ENCODE measurements around the gene TAF7. TPM values are rescaled to one million over a fixed set of nuclear protein-coding genes. Genes with fewer than 3 reads are reported as not detected.

The TAF7 gene
- total RNA-seq, 1 experiment from 2014 or later, result 81.3 TPM

GRCh38 chr5:141362719-141363118 lies 42.1 kb upstream of the TAF7 start:
- ChIA-PET CTCF (interaction anchor here (0.6 to 1.2 kb wide), 3 partner anchors 147 to 546 kb away, joined by 3 to 4 read pairs (median 3); no protein-coding TSS in a partner anchor), POLR2A (no interaction called here)
- H3K4me1 Mint-ChIP-seq (ENCODE audit: insufficient read depth, unreplicated experiment), result no peaks in the 10 kb centered on the region
- peaks cover 41% of the 10 kb centered on the region for H3K9me3 Mint-ChIP-seq (ENCODE audit: unreplicated experiment)
- intact Hi-C loops (cut with micrococcal nuclease), result no loop called here
- BruUV-seq (replicated peaks), result no TSS peak
- no peak overlapping the region for H3K27ac Mint-ChIP-seq (ENCODE audit: low read depth, unreplicated experiment)
- no peak for TF ChIP-seq CTCF (IDR thresholded peaks at IDR 0.05; ENCODE audit: unreplicated experiment)
- no peak overlapping the region for H3K4me3 Mint-ChIP-seq (ENCODE audit: unreplicated experiment)
- no peaks in the 10 kb centered on the region for H3K27me3 Mint-ChIP-seq (ENCODE audit: insufficient read depth, unreplicated experiment)
- H3K36me3 Mint-ChIP-seq (ENCODE audit: insufficient read depth, unreplicated experiment), result peaks cover 5% of the 10 kb centered on the region
- no peak for DNase-seq (ENCODE audit: unreplicated experiment)

GRCh38 chr5:141360685-141361084 lies 40.1 kb upstream of the TAF7 start:
- Mint-ChIP-seq H3K4me1 (ENCODE audit: insufficient read depth, unreplicated experiment) (no peaks in the 10 kb centered on the region), H3K4me3 (ENCODE audit: unreplicated experiment) (no peak overlapping the region), H3K27me3 (ENCODE audit: insufficient read depth, unreplicated experiment) (no peaks in the 10 kb centered on the region), H3K36me3 (ENCODE audit: insufficient read depth, unreplicated experiment) (peaks cover 5% of the 10 kb centered on the region), H3K27ac (ENCODE audit: low read depth, unreplicated experiment) (no peak overlapping the region), H3K9me3 (ENCODE audit: unreplicated experiment) (peaks cover 53% of the 10 kb centered on the region)
- ChIA-PET CTCF (interaction anchor here (0.6 to 1.1 kb wide), 4 partner anchors 20 to 433 kb away, joined by 3 to 5 read pairs (median 4); no protein-coding TSS in a partner anchor), POLR2A (no interaction called here)
- BruUV-seq (replicated peaks), result no TSS peak
- intact Hi-C loops (cut with micrococcal nuclease), result no loop called here
- DNase-seq (ENCODE audit: unreplicated experiment), result no peak
- no peak for TF ChIP-seq CTCF (IDR thresholded peaks at IDR 0.05; ENCODE audit: unreplicated experiment)

GRCh38 chr5:141359790-141360426 lies 39.3 kb upstream of the TAF7 start, which contains the start of gene PCDHGB2:
PCDHGB2 (plus strand) TSS chr5:141359994; CDS start chr5:141360136, 142 bp downstream.
- no TSS peak for BruUV-seq (replicated peaks)
- H3K4me3 Mint-ChIP-seq (ENCODE audit: unreplicated experiment), result peak within 1 kb of the TSS; percentile 7

DNA sequence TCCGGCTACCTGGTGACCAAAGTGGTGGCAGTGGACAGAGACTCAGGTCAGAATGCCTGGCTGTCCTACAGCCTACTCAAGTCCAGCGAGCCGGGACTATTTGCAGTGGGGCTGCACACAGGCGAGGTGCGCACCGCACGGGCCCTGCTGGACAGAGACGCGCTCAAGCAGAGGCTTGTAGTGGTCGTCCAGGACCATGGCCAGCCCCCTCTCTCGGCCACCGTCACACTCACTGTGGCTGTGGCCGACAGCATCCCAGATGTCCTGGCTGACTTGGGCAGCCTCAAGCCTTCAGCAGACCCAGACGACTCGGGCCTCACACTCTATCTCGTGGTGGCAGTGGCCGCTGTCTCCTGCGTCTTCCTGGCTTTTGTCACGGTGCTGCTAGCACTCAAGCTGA lies 36.4 kb upstream of the TAF7 start:
- no peaks in the 10 kb centered on the region for H3K36me3 Mint-ChIP-seq (ENCODE audit: insufficient read depth, unreplicated experiment)
- no TSS peak for BruUV-seq (replicated peaks)
- no peak for DNase-seq (ENCODE audit: unreplicated experiment)
- no peak overlapping the region for H3K4me3 Mint-ChIP-seq (ENCODE audit: unreplicated experiment)
- CTCF ChIA-PET, result no interaction called here
- no peaks in the 10 kb centered on the region for H3K27me3 Mint-ChIP-seq (ENCODE audit: insufficient read depth, unreplicated experiment)
- H3K27ac Mint-ChIP-seq (ENCODE audit: low read depth, unreplicated experiment), result no peak overlapping the region
- POLR2A ChIA-PET, result no interaction called here
- intact Hi-C loops (cut with micrococcal nuclease), result no loop called here
- peaks cover 46% of the 10 kb centered on the region for H3K9me3 Mint-ChIP-seq (ENCODE audit: unreplicated experiment)
- no peak for TF ChIP-seq CTCF (IDR thresholded peaks at IDR 0.05; ENCODE audit: unreplicated experiment)
- H3K4me1 Mint-ChIP-seq (ENCODE audit: insufficient read depth, unreplicated experiment), result no peaks in the 10 kb centered on the region

More at GRCh38 chr5:141359790-141360426, 39.3 kb upstream of the TAF7 start, which contains the start of gene PCDHGB2:
- Mint-ChIP-seq H3K27me3 (ENCODE audit: insufficient read depth, unreplicated experiment) (no peaks in the 10 kb centered on the region), H3K36me3 (ENCODE audit: insufficient read depth, unreplicated experiment) (peaks cover 5% of the 10 kb centered on the region), H3K27ac (ENCODE audit: low read depth, unreplicated experiment) (no peak within 1 kb of the TSS), H3K9me3 (ENCODE audit: unreplicated experiment) (peaks cover 57% of the 10 kb centered on the region), H3K4me1 (ENCODE audit: insufficient read depth, unreplicated experiment) (no peaks in the 10 kb centered on the region)
- peak; percentile 26 for TF ChIP-seq CTCF (IDR thresholded peaks at IDR 0.05; ENCODE audit: unreplicated experiment)
- ChIA-PET CTCF (interaction anchor here (0.5 to 1.1 kb wide), 7 partner anchors 12 to 432 kb away, joined by 3 to 5 read pairs (median 3); no protein-coding TSS in a partner anchor), POLR2A (no interaction called here)
- peak; percentile 39 for DNase-seq (ENCODE audit: unreplicated experiment)
- intact Hi-C loops (cut with micrococcal nuclease), result no loop called here
